Activated T-cell treated with anti-CD3 and anti-CD28 coated beads for 24 hours (primary cell): Measurements from ENCODE around the gene XPNPEP1.

Experiments used
- DNase-seq: peaks from one replicate; pipeline ENCODE4 v3.0.0-alpha.2; 2020; ENCODE audit warnings: low read depth

XPNPEP1 gene

GRCh38 chr10:109922976-109923921 lies at the start of gene XPNPEP1:
Gene XPNPEP1, minus strand, starts transcription at chr10:109923511. Its CDS starts 78 bp downstream, at chr10:109923433.
- peak; percentile 73 for DNase-seq

GRCh38 chr10:109972372-109973001 lies 49.2 kb upstream of the XPNPEP1 start:
- DNase-seq: no peak

DNA sequence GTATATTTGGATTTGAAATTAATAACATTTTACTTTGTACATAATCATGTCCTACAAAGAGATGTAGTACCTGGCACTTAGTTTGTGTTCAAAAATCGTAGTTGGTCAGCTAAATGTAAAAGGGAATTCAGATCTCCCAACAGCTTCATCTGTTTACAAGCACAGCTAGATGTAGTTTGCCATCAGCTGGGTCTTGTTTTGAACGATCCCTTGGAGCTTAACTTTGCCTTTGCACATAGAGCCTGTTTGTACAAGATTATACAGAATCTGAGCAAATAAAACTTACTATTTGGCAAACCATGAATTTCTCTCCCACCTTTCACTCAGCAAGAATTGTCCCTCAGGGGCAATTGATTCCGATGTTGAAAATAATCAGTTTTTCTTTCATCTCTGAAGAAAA lies 48.3 kb upstream of the XPNPEP1 start:
- DNase-seq: no peak

DNA sequence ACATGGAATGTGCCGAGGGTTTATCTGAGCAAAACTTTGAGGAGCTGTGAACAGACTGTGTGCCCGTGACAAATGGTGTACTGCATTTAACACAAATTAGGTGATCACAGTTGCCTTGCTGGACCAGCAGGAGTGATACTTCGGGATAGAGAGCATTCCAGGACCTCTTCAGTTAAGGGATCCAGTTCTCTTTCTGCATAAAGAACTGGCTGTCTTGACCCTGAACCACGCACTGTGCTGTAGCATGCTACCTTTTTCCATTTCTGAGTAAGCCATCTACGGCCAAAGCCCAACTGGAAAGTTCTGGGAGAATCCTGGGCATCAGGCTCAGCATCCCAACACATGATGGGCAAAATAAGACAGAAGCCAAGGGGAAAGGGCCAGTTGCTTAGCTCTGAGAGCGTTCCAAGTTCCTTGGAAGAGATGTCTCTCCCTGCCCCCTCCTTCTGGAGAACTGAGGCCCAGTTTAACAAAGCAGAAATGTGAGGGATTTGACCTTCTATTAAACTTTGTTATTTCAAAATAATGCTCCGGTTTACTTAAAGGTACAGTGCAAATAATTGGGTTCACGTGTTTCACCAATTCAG lies 46.5 kb upstream of the XPNPEP1 start:
- no peak for DNase-seq

- DNase-seq: no peak
Observed at GRCh38 chr10:109968953-109969759, 45.8 kb upstream of the XPNPEP1 start.

DNA sequence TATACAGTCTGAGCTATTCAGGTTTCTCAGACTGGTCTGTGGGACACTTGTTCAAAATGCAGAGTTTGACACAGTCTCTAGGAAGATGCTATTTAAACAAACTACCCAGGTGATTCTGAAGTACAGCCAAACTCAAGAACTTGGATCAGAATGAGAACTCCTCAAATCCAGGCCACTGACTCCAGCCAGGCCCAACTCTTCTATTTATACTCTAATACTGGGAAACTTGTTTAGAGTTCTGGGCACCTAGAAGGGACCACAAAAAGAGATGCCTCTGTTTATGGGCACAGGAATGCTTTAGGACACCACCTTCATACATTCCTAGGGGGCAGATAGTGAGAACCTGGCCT lies 44.4 kb upstream of the XPNPEP1 start:
- DNase-seq: no peak

DNA sequence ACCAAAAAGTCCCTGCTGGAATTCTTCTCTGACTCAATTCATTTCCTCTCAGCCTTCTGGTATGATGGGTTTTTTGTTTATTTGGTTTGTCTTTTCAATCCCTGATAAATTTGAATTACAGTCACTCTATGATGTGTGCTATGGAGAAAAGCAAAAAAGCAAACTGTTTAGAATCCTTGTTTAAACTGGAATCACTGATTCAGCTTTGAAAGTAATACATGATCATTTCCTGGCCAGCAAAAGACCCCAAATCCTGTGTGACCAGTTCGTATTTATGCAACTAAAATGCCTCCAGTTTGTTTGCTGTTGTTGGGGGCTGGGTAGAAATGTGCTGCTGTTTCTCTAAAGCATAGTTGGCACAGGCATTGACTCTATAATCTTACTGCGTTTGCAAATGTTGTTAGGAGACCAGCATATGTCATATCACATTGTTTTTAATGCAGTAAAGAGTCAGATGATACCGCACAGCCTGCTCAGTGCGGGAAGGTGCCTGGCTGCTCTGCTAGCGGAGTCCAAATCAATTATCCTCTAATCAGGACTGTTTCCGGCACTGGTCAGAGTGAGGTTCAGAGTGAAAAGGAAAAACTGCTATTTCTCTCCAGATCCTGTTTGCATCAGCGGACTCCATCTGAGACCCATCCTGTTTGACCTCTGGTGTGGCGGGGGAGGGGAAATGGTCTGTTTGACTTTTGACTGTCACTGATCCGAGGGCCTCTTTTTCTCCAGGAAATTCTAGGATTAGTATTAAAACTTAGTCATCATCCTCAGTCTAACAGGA lies 43.8 kb upstream of the XPNPEP1 start:
- no peak for DNase-seq

DNA sequence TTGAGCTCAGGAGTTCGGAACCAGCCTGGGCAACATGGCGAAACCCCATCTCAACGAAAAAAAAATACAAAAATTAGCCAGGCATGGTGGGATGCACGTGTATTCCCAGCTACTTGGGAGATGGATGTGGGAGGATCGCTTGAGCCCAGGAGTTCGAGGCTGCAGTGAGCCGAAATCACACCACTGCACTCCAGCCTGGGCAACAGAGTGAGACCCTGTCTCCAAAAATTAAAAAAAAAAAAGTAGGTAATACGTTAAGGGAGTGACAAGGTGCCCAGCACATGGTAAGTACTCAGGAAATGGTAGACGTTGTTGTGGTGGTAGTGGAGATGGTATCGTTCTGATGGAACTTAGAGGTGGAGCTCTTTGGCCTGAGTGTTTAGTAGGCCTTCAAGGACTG lies 41.0 kb upstream of the XPNPEP1 start:
- no peak for DNase-seq

GRCh38 chr10:109963439-109963838 lies 40.1 kb upstream of the XPNPEP1 start:
- DNase-seq: no peak

- no peak for DNase-seq
Observed at GRCh38 chr10:109962247-109962646, 38.9 kb upstream of the XPNPEP1 start.

DNA sequence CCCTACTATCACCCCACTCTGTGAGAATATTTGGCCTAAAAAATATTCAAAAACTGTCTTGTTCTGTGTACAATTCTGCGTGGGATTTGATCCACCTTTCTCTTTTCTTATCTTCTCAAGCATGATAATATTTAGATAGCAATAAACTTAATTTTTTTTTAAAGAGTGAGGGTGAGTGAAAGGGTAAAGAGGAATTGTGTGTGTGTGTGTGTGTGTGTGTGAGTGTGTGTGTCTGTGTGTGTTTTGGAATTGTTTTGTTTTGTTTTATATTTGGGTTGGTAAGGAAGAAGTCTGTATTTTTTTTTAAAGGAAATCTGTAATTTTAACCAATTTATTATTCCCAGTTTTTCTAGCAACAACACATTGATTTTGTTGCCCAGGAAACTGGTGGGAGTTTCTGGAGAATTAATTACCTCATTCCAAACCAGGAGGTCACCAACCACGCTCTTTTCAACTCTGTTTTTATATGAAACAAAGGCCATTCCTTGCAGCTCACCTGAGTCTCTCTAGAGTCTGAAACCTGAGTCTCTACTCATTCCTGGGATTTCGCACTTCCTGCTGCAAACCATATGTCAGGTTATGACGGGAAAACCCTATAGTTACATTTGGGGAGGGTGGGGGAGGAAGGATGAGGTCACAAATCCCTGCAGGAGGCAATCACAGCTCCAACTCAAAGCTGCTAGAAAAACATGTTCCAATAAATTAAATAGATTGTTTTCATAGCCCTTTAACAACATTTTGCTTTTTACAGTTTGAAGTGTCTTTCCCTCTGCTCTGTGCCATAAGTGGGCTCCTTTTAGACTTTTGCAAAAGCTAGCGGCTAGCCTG lies 38.1 kb upstream of the XPNPEP1 start:
- no peak for DNase-seq

GRCh38 chr10:109960682-109961081 lies 37.4 kb upstream of the XPNPEP1 start:
- DNase-seq: no peak

- DNase-seq: no peak
Observed at GRCh38 chr10:109959259-109960145, 36.2 kb upstream of the XPNPEP1 start.

DNA sequence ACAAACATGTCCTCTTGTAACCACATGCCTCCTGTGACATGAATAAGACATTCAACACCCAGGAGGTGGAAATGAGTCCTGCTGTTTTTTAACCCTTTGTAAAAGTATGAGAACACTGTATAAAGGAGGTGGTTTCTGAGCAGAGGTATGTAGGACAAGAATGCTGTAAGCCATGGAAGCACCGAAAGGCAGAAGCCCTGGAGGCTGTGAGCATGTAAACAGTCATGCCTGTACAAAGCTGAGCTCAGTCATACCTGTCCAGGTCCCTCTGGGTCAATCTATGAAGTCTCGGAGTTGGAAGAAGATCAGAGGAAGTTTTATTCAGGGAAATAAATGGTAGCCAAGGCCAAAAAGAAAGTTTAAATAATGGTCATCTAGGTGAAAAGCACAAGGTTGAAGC lies 34.7 kb upstream of the XPNPEP1 start:
- no peak for DNase-seq

DNA sequence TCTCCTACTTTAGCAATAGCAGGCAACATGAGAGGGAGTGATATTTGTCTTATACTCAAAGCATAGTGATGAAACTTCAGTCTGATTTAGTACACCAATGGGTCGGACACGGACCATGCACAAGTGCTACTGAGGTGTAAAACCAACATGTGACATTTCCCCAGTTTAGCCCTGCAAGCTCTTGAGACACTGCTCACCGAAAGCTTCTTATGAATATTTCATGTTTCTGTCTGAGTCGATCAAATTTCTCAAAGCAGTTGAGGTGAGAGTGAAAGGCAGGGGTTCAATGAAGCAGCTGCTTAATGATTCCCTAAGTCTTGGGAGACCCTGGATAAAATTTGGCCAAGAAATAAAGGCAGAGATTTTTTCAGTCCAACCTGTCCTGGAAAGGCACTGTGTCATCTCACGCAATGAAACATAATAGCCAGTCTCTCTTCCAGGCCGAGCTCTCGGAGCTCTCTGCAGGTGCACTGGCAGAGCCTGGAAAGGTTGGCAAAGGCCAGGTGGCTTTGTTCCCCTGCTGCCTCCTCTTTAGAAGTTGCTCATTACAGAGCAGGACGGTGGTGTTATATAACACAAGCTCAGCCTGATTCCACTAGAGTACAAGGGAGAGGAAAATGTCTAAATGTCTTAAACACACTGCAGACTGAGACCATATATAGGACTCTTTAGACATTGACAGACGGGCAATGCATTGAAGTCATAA lies 33.9 kb upstream of the XPNPEP1 start:
- no peak for DNase-seq

GRCh38 chr10:109956454-109957091 lies 33.3 kb upstream of the XPNPEP1 start:
- no peak for DNase-seq

- no peak for DNase-seq
Observed at GRCh38 chr10:109953766-109954165, 30.5 kb upstream of the XPNPEP1 start.

DNA sequence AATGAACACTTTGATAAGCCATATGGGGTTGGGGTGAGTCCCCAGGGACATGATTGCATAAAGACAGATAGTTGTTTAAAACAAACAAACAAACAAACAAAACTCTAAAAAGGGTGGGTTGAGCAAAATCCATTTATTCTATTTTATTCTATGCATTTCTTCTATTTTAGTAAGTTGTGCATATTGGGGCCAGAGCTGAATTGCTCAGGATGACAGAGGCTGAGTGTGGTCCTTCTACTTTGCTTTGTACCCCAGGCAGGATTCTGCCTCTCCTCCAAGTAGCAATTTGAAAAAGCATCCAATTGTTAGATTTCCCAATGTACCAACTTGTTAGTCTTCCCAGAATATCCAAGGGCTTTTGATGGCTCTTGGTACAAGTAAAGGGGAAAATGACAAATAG lies 29.2 kb upstream of the XPNPEP1 start:
- DNase-seq: no peak
